K562 (cell line): Measurements from ENCODE around the gene KCNJ5. TPM values are rescaled to one million over a fixed set of nuclear protein-coding genes. Genes with fewer than 3 reads are reported as not detected.

Experiments
- ATAC-seq: fragments of 200-7000 bp; cut with Tn5 transposase; 3 replicates; pipeline ENCODE4 v1.9.1; 2020; ENCODE audit warnings: moderate library complexity
- BruUV-seq: library from RNA; stranded (reverse); fragments of 400-500 nt; replicated peaks from 2 replicates; lab custom pipeline; 2021; lab: Mats Ljungman, UMichigan
- CTCF ChIA-PET: fragments of 300-600 bp; formaldehyde crosslinking; extraction: SDS; loops from one replicate; lab custom pipeline; 2021; ENCODE audit warnings: low intra/inter-chr PET ratio; lab: Yijun Ruan, JAX
- POLR2A ChIA-PET: fragments of 300-600, 350-650 bp; sonication (Branson Sonifier 250); formaldehyde crosslinking; extraction: SDS; loops from one replicate; lab custom pipeline; 2021; ENCODE audit warnings: antibody characterized with exemption, inconsistent platforms; lab: Yijun Ruan, JAX
- DNase-seq, 4 experiments: peaks; one replicate each; pipeline versions ENCODE4 v3.0.0 to v3.0.0-alpha.2; 2011 to 2018; ENCODE audit warnings: low spot score in 3 of 4, mixed read lengths in 3 of 4; ENCODE audit errors: extremely low read depth in 1 of 4
- FAIRE-seq: peaks from 2 replicates; lab custom pipeline; 2011; peaks lifted over from hg19 to GRCh38; lab: Jason Lieb, UNC
- H2AFZ ChIP-seq: 2 replicates; pipeline ENCODE4 v1.6.0; 2011; ENCODE audit warnings: low read depth, low read length, control low read depth, inconsistent platforms
- H3K27ac ChIP-seq: fragments of 200-600 bp; 3 replicates; pipeline ENCODE4 v1.8.0; 2011; ENCODE audit warnings: low read depth, mild to moderate bottlenecking, control low read depth, inconsistent platforms, low read length, moderate library complexity, mixed read lengths; ENCODE audit errors: extremely low read depth
- H3K27me3 ChIP-seq, 2 experiments: fragments of 300-600 bp in 1 of 2; 2 replicates in 1 of 2; 3 replicates in 1 of 2; pipeline versions ENCODE4 v1.6.0 to v1.8.0; 2011; ENCODE audit warnings: inconsistent platforms in 2 of 2, low read length in 2 of 2, mild to moderate bottlenecking in 1 of 2, mixed read lengths in 1 of 2, moderate library complexity in 1 of 2; ENCODE audit not compliant: control insufficient read depth in 2 of 2, insufficient read depth in 2 of 2
- H3K36me3 ChIP-seq: fragments of 300-600 bp; 3 replicates; pipeline ENCODE4 v1.8.0; 2011; ENCODE audit warnings: mild to moderate bottlenecking, low read length, inconsistent platforms; ENCODE audit not compliant: control insufficient read depth, insufficient read depth
- H3K4me1 ChIP-seq, 2 experiments: fragments of 200-600 bp in 1 of 2; replicated peaks in 1 of 2; 2 replicates in 1 of 2; 3 replicates in 1 of 2; pipeline versions ENCODE4 v1.5.1 to v1.8.0; 2011; ENCODE audit warnings: inconsistent platforms in 2 of 2, low read length in 2 of 2, mild to moderate bottlenecking in 1 of 2, mixed read lengths in 1 of 2, moderate library complexity in 1 of 2; ENCODE audit not compliant: control insufficient read depth in 2 of 2, insufficient read depth in 2 of 2
- H3K4me2 ChIP-seq: 2 replicates; pipeline ENCODE4 v1.6.1; 2011; ENCODE audit warnings: low read length, control low read depth, inconsistent platforms, mixed read lengths; ENCODE audit not compliant: insufficient read depth
- H3K4me3 ChIP-seq: fragments of 200-600 bp; sonication (generic), shearing (Covaris generic); 2 replicates; pipeline ENCODE4 v1.5.1; 2016; ENCODE audit warnings: control low read depth, inconsistent platforms
- H3K79me2 ChIP-seq: fragments of 200-600 bp; 3 replicates; pipeline ENCODE4 v1.8.0; 2011; ENCODE audit warnings: low read length, inconsistent platforms; ENCODE audit not compliant: control insufficient read depth, insufficient read depth
- H3K9ac ChIP-seq, 2 experiments: 2 replicates each; pipeline versions ENCODE4 v1.6.0 to v1.6.1; 2011; ENCODE audit warnings: low read depth in 2 of 2, low read length in 2 of 2, control low read depth in 1 of 2, inconsistent platforms in 1 of 2, mild to moderate bottlenecking in 1 of 2, mixed read lengths in 1 of 2; ENCODE audit not compliant: insufficient read depth in 1 of 2
- H3K9me1 ChIP-seq: one replicate; pipeline ENCODE4 v1.6.0; 2011; ENCODE audit warnings: inconsistent platforms, mild to moderate bottlenecking, low read length, moderate library complexity; ENCODE audit not compliant: control insufficient read depth, insufficient read depth
- H3K9me3 ChIP-seq: replicated peaks from 2 replicates; pipeline ENCODE4 v1.5.1; 2011; ENCODE audit warnings: low read depth, low read length, inconsistent platforms; ENCODE audit not compliant: control insufficient read depth, insufficient read depth
- H4K20me1 ChIP-seq: replicated peaks from 2 replicates; pipeline ENCODE4 v1.6.1; 2011; ENCODE audit warnings: low read length, inconsistent platforms, mixed read lengths; ENCODE audit not compliant: control insufficient read depth, insufficient read depth
- CHD4 ChIP-seq: fragments of 200-600 bp; sonication (generic); IDR thresholded peaks from 3 replicates; pipeline ENCODE4 v1.6.1; 2012; ENCODE audit warnings: low read depth, mild to moderate bottlenecking, mixed read lengths, low read length, inconsistent platforms; ENCODE audit not compliant: insufficient read depth, insufficient replicate concordance, poor library complexity, severe bottlenecking
- COPS2 ChIP-seq: fragments of 450-650 bp; conservative IDR thresholded peaks from 2 replicates; pipeline ENCODE4 v1.6.1; 2016; ENCODE audit warnings: mild to moderate bottlenecking, moderate library complexity
- DMBX1 ChIP-seq: fragments of 250-450 bp; sonication (Bioruptor Pico); IDR thresholded peaks from 2 replicates; pipeline ENCODE4 v1.8.0; 2022; ENCODE audit warnings: inconsistent platforms, mild to moderate bottlenecking, moderate library complexity, borderline replicate concordance
- DNMT1 ChIP-seq: fragments of 450-650 bp; IDR thresholded peaks from 2 replicates; pipeline ENCODE4 v1.6.1; 2016; ENCODE audit warnings: antibody characterized with exemption, mild to moderate bottlenecking
- GTF2F1 ChIP-seq: IDR thresholded peaks from 2 replicates; pipeline ENCODE4 v1.6.1; 2011; ENCODE audit warnings: low read depth, low read length, improper control_type of control experiment
- KLF13 ChIP-seq: fragments of 450-650 bp; IDR thresholded peaks from 2 replicates; pipeline ENCODE4 v1.6.1; 2016; ENCODE audit warnings: missing genetic modification characterization, low read depth, mild to moderate bottlenecking, missing compliant biosample characterization, moderate library complexity, borderline replicate concordance
- MTA2 ChIP-seq: fragments of 450-650 bp; IDR thresholded peaks from 2 replicates; pipeline ENCODE4 v1.6.1; 2016; ENCODE audit warnings: low read depth
- PHF21A ChIP-seq: fragments of 450-650 bp; IDR thresholded peaks from 2 replicates; pipeline ENCODE4 v1.6.1; 2017; ENCODE audit warnings: low read depth, borderline replicate concordance
- POLR2B ChIP-seq: fragments of 450-650 bp; IDR thresholded peaks from 2 replicates; pipeline ENCODE4 v1.6.1; 2018; ENCODE audit warnings: low read depth; ENCODE audit not compliant: partially characterized antibody
- RAD21 ChIP-seq, 2 experiments: fragments of 250-450 bp in 1 of 2; fragments of 450-650 bp in 1 of 2; sonication (Bioruptor Pico) in 1 of 2; formaldehyde crosslinking in 1 of 2; IDR thresholded peaks in 1 of 2; conservative IDR thresholded peaks in 1 of 2; 2 replicates each; pipeline versions ENCODE4 v1.4.0 to v1.8.0; 2020 to 2022; ENCODE audit warnings: mild to moderate bottlenecking in 2 of 2, moderate library complexity in 1 of 2
- RFX1 ChIP-seq: fragments of 450-650 bp; IDR thresholded peaks from 2 replicates; pipeline ENCODE4 v1.6.1; 2016; ENCODE audit warnings: mild to moderate bottlenecking, moderate library complexity
- YY1 ChIP-seq, 3 experiments: IDR thresholded peaks; 2 replicates each; pipeline ENCODE4 v1.6.1; 2011; ENCODE audit warnings: low read length in 2 of 3, mild to moderate bottlenecking in 2 of 3, moderate library complexity in 2 of 3, borderline replicate concordance in 1 of 3, control low read depth in 1 of 3, low read depth in 1 of 3; ENCODE audit not compliant: insufficient read depth in 3 of 3, insufficient replicate concordance in 2 of 3, control insufficient read depth in 1 of 3, insufficient read length in 1 of 3; ENCODE audit errors: extremely low read depth in 1 of 3
- ZNF507 ChIP-seq: conservative IDR thresholded peaks from 2 replicates; pipeline ENCODE4 v1.6.1; 2017; ENCODE audit warnings: missing genetic modification characterization, missing compliant biosample characterization
- WGBS: fragments of 100-300 bp; shearing (Covaris generic); methylation state at CpG from one replicate; pipeline ENCODE4 v1.1.6; 2016; ENCODE audit warnings: low coverage, mixed read lengths; ENCODE audit not compliant: insufficient coverage; ENCODE audit errors: missing lambda C conversion rate; 5-methylcytosine and 5-hydroxymethylcytosine counted together
- in situ Hi-C: fragments of 300-500 bp; cut with MboI; formaldehyde crosslinking; loops from 4 replicates; pipeline ENCODE4 v1.15.0; 2018; ENCODE audit warnings: inconsistent platforms, mixed read lengths
- intact Hi-C: fragments of 100-400 bp; cut with micrococcal nuclease; formaldehyde crosslinking; loops from 2 replicates; pipeline ENCODE4 v1.14.2; 2022
- polyA plus RNA-seq, 8 experiments: library from polyadenylated mRNA; depleted of rRNA in 4 of 8; stranded (reverse) in 5 of 8; unstranded in 3 of 8; fragments of >200 nt; fragmentation: Nextera tagmentation in 2 of 8; fragmentation: Illumina TruSeq in 1 of 8; extraction: Ambion mirVana in 2 of 8; extraction: Trizol in 1 of 8; gene quantifications; 2 replicates each; pipeline versions ENCODE4 v1.2.1 to v1.2.3, GENCODE V29; 2011 to 2014; ENCODE audit warnings: inconsistent platforms in 1 of 8, missing spikeins in 1 of 8
- total RNA-seq, 7 experiments: library from RNA; depleted of rRNA in 6 of 7; stranded (reverse); fragments of >200 nt in 6 of 7; fragmentation: Illumina TruSeq in 2 of 7; extraction: Trizol in 2 of 7; gene quantifications; 2 replicates each; pipeline versions ENCODE4 v1.2.1 to v1.2.3, GENCODE V29; 2011 to 2021; ENCODE audit warnings: low replicate concordance in 1 of 7

KCNJ5 gene
- total and polyA plus RNA-seq, 9 of the 15 experiments (the other 6 are each of a cell fraction or from before 2014, with no cell fraction given), result 0.04 TPM; not detected in 8

DNA sequence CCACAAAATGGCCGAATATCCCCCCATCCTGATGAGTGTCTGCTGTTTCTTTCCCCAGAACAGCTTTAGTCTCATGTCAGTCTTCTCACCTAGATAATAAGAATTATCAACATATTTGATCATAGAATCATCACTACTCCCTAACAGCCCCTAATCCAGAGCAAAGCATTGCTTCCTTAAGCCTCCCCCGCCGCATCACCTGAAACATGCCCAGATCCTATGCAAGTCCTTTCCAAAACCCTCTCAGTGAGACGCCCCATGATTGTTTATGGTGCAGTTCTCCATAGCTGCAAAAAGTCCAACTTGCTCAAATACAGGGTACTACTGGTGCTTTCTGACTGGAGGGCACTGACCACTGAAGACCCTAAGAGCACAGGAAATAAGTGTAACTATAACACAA lies 44.2 kb upstream of the KCNJ5 start:
- TF ChIP-seq POLR2B, result no peak
- no peak for TF ChIP-seq MTA2
- TF ChIP-seq, all 486 proteins: peak for 0
- no peak overlapping the region for H3K4me2 ChIP-seq
- ATAC-seq (no peak), DNase-seq (no peak), FAIRE-seq (no peak)
- H3K9ac ChIP-seq, result no peak overlapping the region
- no peaks in the 10 kb centered on the region for H3K27me3 ChIP-seq
- no peak overlapping the region for H3K4me3 ChIP-seq
- H4K20me1 ChIP-seq, result no peaks in the 10 kb centered on the region
- POLR2A ChIA-PET, result no interaction called here
- 0% methylated on average over 4 of the region's 4 CpGs for WGBS
- no peaks in the 10 kb centered on the region for H3K4me1 ChIP-seq
- no peaks in the 10 kb centered on the region for H3K9me3 ChIP-seq
- H3K36me3 ChIP-seq, result no peaks in the 10 kb centered on the region
- H3K79me2 ChIP-seq, result no peaks in the 10 kb centered on the region
- H3K9me1 ChIP-seq, result no peaks in the 10 kb centered on the region
- BruUV-seq, result no TSS peak
- intact Hi-C loops, result no loop called here
- no peak overlapping the region for H3K27ac ChIP-seq
- in situ Hi-C loops, result loop anchor here (25.0 kb wide), 1 partner anchor 810 kb away; no protein-coding TSS in a partner anchor
- CTCF ChIA-PET, result no interaction called here
- H2AFZ ChIP-seq, result no peak overlapping the region

DNA sequence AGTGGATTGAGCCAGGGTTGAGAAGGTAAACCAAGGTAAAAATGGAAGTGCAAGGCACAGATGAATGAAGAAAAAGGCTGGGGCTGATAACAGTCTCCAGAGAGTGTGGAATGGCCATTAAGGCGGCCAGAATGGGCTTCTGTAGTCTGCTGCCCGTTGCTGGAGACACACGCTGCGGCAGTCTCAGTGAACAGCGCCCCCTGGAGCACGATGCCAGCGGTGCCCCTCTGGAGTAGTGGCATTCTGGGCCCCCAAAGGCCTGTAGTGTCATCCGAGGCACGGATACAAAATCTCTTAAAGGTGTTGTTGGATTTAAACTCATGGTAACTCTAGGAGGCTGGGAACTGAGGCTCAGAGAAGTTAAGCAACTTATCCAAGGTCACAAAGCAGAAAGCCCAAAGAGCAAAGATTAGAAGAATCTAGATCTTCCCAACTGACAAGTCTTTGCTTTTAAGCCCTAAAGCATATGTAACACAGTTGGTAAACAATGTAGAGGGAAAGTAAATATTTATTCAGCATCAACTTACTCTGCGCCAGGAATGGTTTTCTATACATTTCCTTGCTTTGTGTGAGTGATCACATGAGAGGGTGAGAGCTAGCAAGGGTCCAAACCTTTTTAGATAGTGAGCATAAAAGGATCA lies 42.2 kb upstream of the KCNJ5 start:
- CTCF ChIA-PET, result interaction anchor here (0.7 to 0.8 kb wide), 2 partner anchors 676 to 677 kb away, joined by 4 read pairs; no protein-coding TSS in a partner anchor
- intact Hi-C loops, result no loop called here
- H4K20me1 ChIP-seq, result no peaks in the 10 kb centered on the region
- no peak overlapping the region for H3K9ac ChIP-seq
- H3K36me3 ChIP-seq, result no peaks in the 10 kb centered on the region
- POLR2A ChIA-PET, result interaction anchor here (0.6 kb wide), 1 partner anchor 480 kb away, joined by 3 read pairs; no protein-coding TSS in a partner anchor
- H3K9me3 ChIP-seq, result no peaks in the 10 kb centered on the region
- no TSS peak for BruUV-seq
- H3K4me3 ChIP-seq, result no peak overlapping the region
- H3K9me1 ChIP-seq, result no peaks in the 10 kb centered on the region
- ATAC-seq (peak; percentile 99), FAIRE-seq (peak; percentile 54), DNase-seq (peak; percentile 46 to 63 (median 60))
- no peaks in the 10 kb centered on the region for H3K27me3 ChIP-seq
- no peaks in the 10 kb centered on the region for H3K79me2 ChIP-seq
- H3K4me1 ChIP-seq, result no peaks in the 10 kb centered on the region
- 0% methylated on average over 10 of the region's 10 CpGs for WGBS
- in situ Hi-C loops, result loop anchor here (25.0 kb wide), 1 partner anchor 812 kb away; no protein-coding TSS in a partner anchor
- H3K4me2 ChIP-seq, result no peak overlapping the region
- no peak overlapping the region for H2AFZ ChIP-seq
- H3K27ac ChIP-seq, result no peak overlapping the region
- TF ChIP-seq KLF13 (tag), result no peak
- TF ChIP-seq RAD21 (CRISPR knock-in tag; conservative IDR thresholded peaks at IDR 0.05 in 1 of 2, IDR thresholded peaks at IDR 0.05 in 1 of 2), result peak; percentile 9 to 48; a peak in 2 of 4 replicates
- TF ChIP-seq RFX1, result no peak
- TF ChIP-seq DMBX1 (CRISPR knock-in tag), result no peak
- no peak for TF ChIP-seq PHF21A
- TF ChIP-seq YY1 (IDR thresholded peaks at IDR 0.05; ENCODE audit: borderline replicate concordance in 1 of 3, control insufficient read depth in 1 of 3, extremely low read depth in 1 of 3, insufficient read depth in 3 of 3, insufficient read length in 1 of 3, insufficient replicate concordance in 2 of 3, low read depth in 1 of 3, low read length in 2 of 3), result peak in 1 of 3 experiments; percentile 26
- TF ChIP-seq ZNF507 (tag), result no peak
- no peak for TF ChIP-seq DNMT1
- no peak for TF ChIP-seq CHD4
- TF ChIP-seq GTF2F1, result no peak
- no peak for TF ChIP-seq COPS2
